HEK293 (cell line): ENCODE measurements around the gene HIPK2.

Experiments
- SCRT1 ChIP-seq: fragments of 450-650 bp; formaldehyde crosslinking; IDR thresholded peaks from 2 replicates; pipeline ENCODE4 v1.5.1; 2016; ENCODE audit warnings: missing biosample characterization, missing genetic modification characterization, borderline replicate concordance
- SP3 ChIP-seq: fragments of 450-650 bp; formaldehyde crosslinking; IDR thresholded peaks from 2 replicates; pipeline ENCODE4 v1.5.1; 2016; ENCODE audit warnings: missing biosample characterization, missing genetic modification characterization
- SP7 ChIP-seq: fragments of 450-650 bp; formaldehyde crosslinking; IDR thresholded peaks from 2 replicates; pipeline ENCODE4 v1.5.1; 2016; ENCODE audit warnings: missing biosample characterization, missing genetic modification characterization
- ZBTB1 ChIP-seq: fragments of 450-650 bp; formaldehyde crosslinking; IDR thresholded peaks from 2 replicates; pipeline ENCODE4 v1.5.1; 2016; ENCODE audit warnings: missing biosample characterization, missing genetic modification characterization
- ZBTB8A ChIP-seq: fragments of 450-650 bp; formaldehyde crosslinking; IDR thresholded peaks from 2 replicates; pipeline ENCODE4 v1.5.1; 2016; ENCODE audit warnings: missing biosample characterization, missing genetic modification characterization
- ZNF157 ChIP-seq: fragments of 450-650 bp; formaldehyde crosslinking; IDR thresholded peaks from 2 replicates; pipeline ENCODE4 v1.5.1; 2016; ENCODE audit warnings: missing biosample characterization, missing genetic modification characterization
- ZNF16 ChIP-seq: fragments of 450-650 bp; formaldehyde crosslinking; IDR thresholded peaks from 2 replicates; pipeline ENCODE4 v1.5.1; 2016; ENCODE audit warnings: low read depth, missing biosample characterization, missing genetic modification characterization
- ZNF174 ChIP-seq: fragments of 450-650 bp; formaldehyde crosslinking; IDR thresholded peaks from 2 replicates; pipeline ENCODE4 v1.5.0; 2017; ENCODE audit warnings: missing biosample characterization, mild to moderate bottlenecking, missing genetic modification characterization
- ZNF223 ChIP-seq: fragments of 450-650 bp; formaldehyde crosslinking; IDR thresholded peaks from 2 replicates; pipeline ENCODE4 v1.5.1; 2016; ENCODE audit warnings: missing biosample characterization, missing genetic modification characterization
- ZNF292 ChIP-seq: fragments of 450-650 bp; formaldehyde crosslinking; IDR thresholded peaks from 2 replicates; pipeline ENCODE4 v1.5.1; 2016; ENCODE audit warnings: low read depth, missing biosample characterization, missing genetic modification characterization, borderline replicate concordance
- ZNF529 ChIP-seq: fragments of 450-650 bp; formaldehyde crosslinking; IDR thresholded peaks from 2 replicates; pipeline ENCODE4 v1.5.1; 2017; ENCODE audit warnings: missing genetic modification characterization, missing biosample characterization; ENCODE audit not compliant: insufficient replicate concordance
- ZSCAN16 ChIP-seq: fragments of 450-650 bp; formaldehyde crosslinking; IDR thresholded peaks from 2 replicates; pipeline ENCODE4 v1.5.1; 2016; ENCODE audit warnings: missing biosample characterization, missing genetic modification characterization
- TF ChIP-seq, protein P1 (sequence below): fragments of 450-650 bp; formaldehyde crosslinking; IDR thresholded peaks from 2 replicates; pipeline ENCODE4 v1.5.1; 2016; ENCODE audit warnings: missing biosample characterization, missing genetic modification characterization
- TF ChIP-seq, protein P2 (sequence below): fragments of 450-650 bp; formaldehyde crosslinking; IDR thresholded peaks from 2 replicates; pipeline ENCODE4 v1.5.1; 2017; ENCODE audit warnings: missing biosample characterization, missing genetic modification characterization

DNA sequence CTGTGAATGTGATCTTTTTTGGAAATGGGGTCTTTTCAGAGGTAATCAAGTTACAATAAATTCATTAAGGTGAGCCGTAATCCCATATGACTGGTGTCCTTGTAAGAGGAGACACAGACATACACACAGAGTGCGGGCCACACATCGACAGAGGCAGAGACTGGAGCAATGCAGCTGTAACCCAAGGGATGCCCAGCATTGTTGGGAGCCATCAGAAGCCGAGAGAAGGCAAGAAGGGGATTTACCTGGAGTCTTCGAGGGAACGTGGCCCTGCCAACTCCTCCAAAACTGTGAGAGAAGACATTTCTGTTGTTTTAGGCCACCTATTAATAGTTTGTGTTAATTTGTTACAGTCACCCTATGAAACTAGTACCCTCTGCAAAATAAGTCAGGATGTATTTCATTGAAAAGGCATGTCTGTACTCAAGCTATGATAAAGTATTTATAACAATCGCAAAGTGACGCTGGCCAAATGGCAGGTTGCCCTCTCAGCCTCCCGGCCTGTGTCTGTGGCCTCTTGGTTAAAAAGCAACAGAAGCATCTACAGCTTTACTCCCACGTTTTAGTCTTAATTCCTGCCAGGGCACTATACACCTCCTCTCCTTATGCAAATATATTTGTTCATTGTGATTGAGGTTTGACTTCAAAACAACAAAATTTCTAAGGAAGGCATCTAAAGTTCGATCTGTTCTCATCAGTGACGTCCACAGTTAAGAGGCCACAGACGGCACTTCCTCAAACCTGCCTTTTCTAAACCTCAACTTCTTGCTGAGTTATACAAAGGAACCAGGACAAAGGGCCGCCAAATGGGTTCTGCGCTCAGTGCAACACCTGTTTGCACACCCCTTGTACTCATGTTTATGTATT is 46.8 kb downstream of the HIPK2 start:
- TF ChIP-seq ZNF292 (tag by site-specific recombination) = no peak
- TF ChIP-seq ZBTB1 (tag by site-specific recombination) = no peak
- TF ChIP-seq, protein P1, sequence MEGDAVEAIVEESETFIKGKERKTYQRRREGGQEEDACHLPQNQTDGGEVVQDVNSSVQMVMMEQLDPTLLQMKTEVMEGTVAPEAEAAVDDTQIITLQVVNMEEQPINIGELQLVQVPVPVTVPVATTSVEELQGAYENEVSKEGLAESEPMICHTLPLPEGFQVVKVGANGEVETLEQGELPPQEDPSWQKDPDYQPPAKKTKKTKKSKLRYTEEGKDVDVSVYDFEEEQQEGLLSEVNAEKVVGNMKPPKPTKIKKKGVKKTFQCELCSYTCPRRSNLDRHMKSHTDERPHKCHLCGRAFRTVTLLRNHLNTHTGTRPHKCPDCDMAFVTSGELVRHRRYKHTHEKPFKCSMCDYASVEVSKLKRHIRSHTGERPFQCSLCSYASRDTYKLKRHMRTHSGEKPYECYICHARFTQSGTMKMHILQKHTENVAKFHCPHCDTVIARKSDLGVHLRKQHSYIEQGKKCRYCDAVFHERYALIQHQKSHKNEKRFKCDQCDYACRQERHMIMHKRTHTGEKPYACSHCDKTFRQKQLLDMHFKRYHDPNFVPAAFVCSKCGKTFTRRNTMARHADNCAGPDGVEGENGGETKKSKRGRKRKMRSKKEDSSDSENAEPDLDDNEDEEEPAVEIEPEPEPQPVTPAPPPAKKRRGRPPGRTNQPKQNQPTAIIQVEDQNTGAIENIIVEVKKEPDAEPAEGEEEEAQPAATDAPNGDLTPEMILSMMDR (tag by site-specific recombination) = no peak
- no peak for TF ChIP-seq ZNF157 (tag by site-specific recombination)
- TF ChIP-seq, protein P2, sequence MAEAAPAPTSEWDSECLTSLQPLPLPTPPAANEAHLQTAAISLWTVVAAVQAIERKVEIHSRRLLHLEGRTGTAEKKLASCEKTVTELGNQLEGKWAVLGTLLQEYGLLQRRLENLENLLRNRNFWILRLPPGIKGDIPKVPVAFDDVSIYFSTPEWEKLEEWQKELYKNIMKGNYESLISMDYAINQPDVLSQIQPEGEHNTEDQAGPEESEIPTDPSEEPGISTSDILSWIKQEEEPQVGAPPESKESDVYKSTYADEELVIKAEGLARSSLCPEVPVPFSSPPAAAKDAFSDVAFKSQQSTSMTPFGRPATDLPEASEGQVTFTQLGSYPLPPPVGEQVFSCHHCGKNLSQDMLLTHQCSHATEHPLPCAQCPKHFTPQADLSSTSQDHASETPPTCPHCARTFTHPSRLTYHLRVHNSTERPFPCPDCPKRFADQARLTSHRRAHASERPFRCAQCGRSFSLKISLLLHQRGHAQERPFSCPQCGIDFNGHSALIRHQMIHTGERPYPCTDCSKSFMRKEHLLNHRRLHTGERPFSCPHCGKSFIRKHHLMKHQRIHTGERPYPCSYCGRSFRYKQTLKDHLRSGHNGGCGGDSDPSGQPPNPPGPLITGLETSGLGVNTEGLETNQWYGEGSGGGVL = no peak
- no peak for TF ChIP-seq SP7 (tag by site-specific recombination)
- TF ChIP-seq SP3 (tag by site-specific recombination) = no peak
- no peak for TF ChIP-seq ZNF529 (tag by site-specific recombination)
- TF ChIP-seq ZSCAN16 (tag by site-specific recombination) = no peak
- TF ChIP-seq ZBTB8A (tag by site-specific recombination) = no peak
- TF ChIP-seq ZNF174 (tag by site-specific recombination) = no peak
- TF ChIP-seq SCRT1 (tag by site-specific recombination) = no peak
- TF ChIP-seq ZNF223 (tag by site-specific recombination) = no peak
- TF ChIP-seq ZNF16 (tag by site-specific recombination) = no peak
